Measurements from ENCODE around the gene TMEM80.

Gene TMEM80

DNA sequence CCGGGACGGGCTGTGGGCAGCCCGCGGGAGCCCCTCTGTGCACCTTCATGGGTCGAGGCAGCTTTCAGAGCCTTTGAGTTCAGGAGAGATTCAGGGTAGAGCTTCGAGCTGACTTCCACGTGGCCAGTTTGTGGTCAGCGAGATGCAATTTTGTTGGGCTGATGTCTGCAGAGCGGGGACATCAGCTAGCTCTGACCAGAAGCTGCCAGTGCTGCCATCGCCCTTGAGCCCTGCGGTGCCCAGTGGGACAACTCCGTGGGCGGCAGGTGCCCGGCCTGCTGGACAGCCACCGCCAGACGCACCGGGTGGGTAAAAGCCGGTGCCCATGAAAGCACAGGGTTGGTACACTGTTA is 52.4 kb downstream of the TMEM80 start:
- no peak for DNase-seq

DNA sequence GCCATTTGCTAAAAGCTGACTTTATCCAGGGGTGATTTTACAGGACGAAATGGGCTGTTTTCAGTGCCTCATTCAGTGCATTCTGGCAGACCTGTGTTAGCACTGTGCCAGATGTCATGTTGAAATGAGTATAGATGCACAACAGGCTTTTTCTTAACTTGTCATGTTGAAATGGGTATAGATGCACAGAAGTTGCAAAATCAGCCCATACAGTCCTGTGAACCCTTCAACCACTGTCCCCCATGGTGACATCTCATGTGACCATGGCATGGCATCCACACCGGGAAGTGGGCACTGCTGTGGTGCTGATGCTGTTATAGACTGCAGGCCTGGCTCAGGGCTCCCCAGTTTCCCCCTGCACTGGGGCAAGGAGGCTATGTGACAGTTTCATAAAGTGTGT is 54.1 kb downstream of the TMEM80 start:
- no peak for DNase-seq

Data from SHP77 (cell line).